A673 (cell line): Measurements from ENCODE around the gene HRH1. TPM values are rescaled to one million over a fixed set of nuclear protein-coding genes. Genes with fewer than 3 reads are reported as not detected.

ENCODE experiments used
- BruUV-seq: library from RNA; stranded (reverse); fragments of 400-500 nt; replicated peaks from 2 replicates; lab custom pipeline; 2021; lab: Mats Ljungman, UMichigan
- CTCF ChIA-PET: fragments of 300-600 bp; sonication (Branson Sonifier 250); formaldehyde crosslinking; loops from one replicate; lab custom pipeline; 2022; ENCODE audit warnings: antibody characterized with exemption; lab: Charles Lee
- POLR2A ChIA-PET: fragments of 300-600 bp; sonication (Branson Sonifier 250); formaldehyde crosslinking; loops from one replicate; lab custom pipeline; 2022; ENCODE audit warnings: antibody characterized with exemption; ENCODE audit not compliant: low non-redundant PET; lab: Charles Lee
- DNase-seq: peaks from one replicate; pipeline ENCODE4 v3.0.0-alpha.2; 2015; ENCODE audit warnings: low spot score
- H3K27ac ChIP-seq: fragments of 200-600 bp; sonication (generic); 2 replicates; pipeline ENCODE4 v1.5.1; 2016; ENCODE audit warnings: mixed run types, low read depth, mild to moderate bottlenecking, mixed read lengths, antibody characterized with exemption, low read length; ENCODE audit not compliant: poor library complexity, severe bottlenecking
- H3K27me3 ChIP-seq: fragments of 200-600 bp; sonication (generic); replicated peaks from 2 replicates; pipeline ENCODE4 v1.6.1; 2017; ENCODE audit warnings: mixed run types, low read depth, mild to moderate bottlenecking, mixed read lengths, antibody characterized with exemption, low read length; ENCODE audit not compliant: insufficient read depth, poor library complexity
- H3K36me3 ChIP-seq: fragments of 200-600 bp; sonication (generic); 2 replicates; pipeline ENCODE4 v1.6.1; 2016; ENCODE audit warnings: mixed run types, mild to moderate bottlenecking, mixed read lengths, antibody characterized with exemption, low read length; ENCODE audit not compliant: insufficient read depth, poor library complexity, severe bottlenecking
- H3K4me1 ChIP-seq: fragments of 200-600 bp; sonication (generic); 2 replicates; pipeline ENCODE4 v1.6.1; 2017; ENCODE audit warnings: mixed run types, mild to moderate bottlenecking, mixed read lengths, antibody characterized with exemption, low read length; ENCODE audit not compliant: insufficient read depth, poor library complexity, severe bottlenecking
- H3K4me3 ChIP-seq: fragments of 200-600 bp; sonication (generic); 2 replicates; pipeline ENCODE4 v1.5.1; 2016; ENCODE audit warnings: low read depth, mixed run types, mild to moderate bottlenecking, mixed read lengths, low read length; ENCODE audit not compliant: poor library complexity, severe bottlenecking
- H3K9me3 ChIP-seq: fragments of 200-600 bp; sonication (generic); 2 replicates; pipeline ENCODE4 v1.6.1; 2016; ENCODE audit warnings: mixed run types, low read depth, mild to moderate bottlenecking, mixed read lengths, antibody characterized with exemption, low read length; ENCODE audit not compliant: poor library complexity, severe bottlenecking
- EZH2 ChIP-seq: fragments of 200-600 bp; sonication (generic); IDR thresholded peaks from 2 replicates; pipeline ENCODE4 v1.6.1; 2017; ENCODE audit warnings: borderline replicate concordance, low read depth, mild to moderate bottlenecking, mixed read lengths, antibody characterized with exemption, low read length; ENCODE audit not compliant: poor library complexity, severe bottlenecking
- intact Hi-C: fragments of 100-400 bp; cut with micrococcal nuclease; formaldehyde crosslinking; loops from one replicate; pipeline ENCODE4 v1.10.0; 2022; ENCODE audit not compliant: unreplicated experiment
- total RNA-seq: library from RNA; stranded (reverse); gene quantifications from 2 replicates; pipeline ENCODE4 v1.2.3, GENCODE V29; 2021
- TF ChIP-seq, protein P1 (sequence below): fragments of 300-800, 200-600 bp; sonication (generic); conservative IDR thresholded peaks from 2 replicates; pipeline ENCODE4 v1.5.1; 2017; ENCODE audit warnings: low read depth, mild to moderate bottlenecking, antibody characterized with exemption, low read length, moderate library complexity, mixed read lengths

Gene HRH1
- total RNA-seq, 1 experiment from 2014 or later, result 0.92 TPM

GRCh38 chr3:11258958-11259357, 104.7 kb downstream of the HRH1 start:
- H3K4me3 ChIP-seq, result no peak overlapping the region
- H3K36me3 ChIP-seq, result no peaks in the 10 kb centered on the region
- no peak for DNase-seq
- ChIA-PET CTCF (no interaction called here), POLR2A (no interaction called here)
- no TSS peak for BruUV-seq
- no peaks in the 10 kb centered on the region for H3K27me3 ChIP-seq
- H3K27ac ChIP-seq, result no peak overlapping the region
- TF ChIP-seq, protein P1, sequence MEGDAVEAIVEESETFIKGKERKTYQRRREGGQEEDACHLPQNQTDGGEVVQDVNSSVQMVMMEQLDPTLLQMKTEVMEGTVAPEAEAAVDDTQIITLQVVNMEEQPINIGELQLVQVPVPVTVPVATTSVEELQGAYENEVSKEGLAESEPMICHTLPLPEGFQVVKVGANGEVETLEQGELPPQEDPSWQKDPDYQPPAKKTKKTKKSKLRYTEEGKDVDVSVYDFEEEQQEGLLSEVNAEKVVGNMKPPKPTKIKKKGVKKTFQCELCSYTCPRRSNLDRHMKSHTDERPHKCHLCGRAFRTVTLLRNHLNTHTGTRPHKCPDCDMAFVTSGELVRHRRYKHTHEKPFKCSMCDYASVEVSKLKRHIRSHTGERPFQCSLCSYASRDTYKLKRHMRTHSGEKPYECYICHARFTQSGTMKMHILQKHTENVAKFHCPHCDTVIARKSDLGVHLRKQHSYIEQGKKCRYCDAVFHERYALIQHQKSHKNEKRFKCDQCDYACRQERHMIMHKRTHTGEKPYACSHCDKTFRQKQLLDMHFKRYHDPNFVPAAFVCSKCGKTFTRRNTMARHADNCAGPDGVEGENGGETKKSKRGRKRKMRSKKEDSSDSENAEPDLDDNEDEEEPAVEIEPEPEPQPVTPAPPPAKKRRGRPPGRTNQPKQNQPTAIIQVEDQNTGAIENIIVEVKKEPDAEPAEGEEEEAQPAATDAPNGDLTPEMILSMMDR, result no peak
- TF ChIP-seq EZH2, result no peak
- intact Hi-C loops, result no loop called here
- no peaks in the 10 kb centered on the region for H3K4me1 ChIP-seq
- H3K9me3 ChIP-seq, result no peaks in the 10 kb centered on the region

DNA sequence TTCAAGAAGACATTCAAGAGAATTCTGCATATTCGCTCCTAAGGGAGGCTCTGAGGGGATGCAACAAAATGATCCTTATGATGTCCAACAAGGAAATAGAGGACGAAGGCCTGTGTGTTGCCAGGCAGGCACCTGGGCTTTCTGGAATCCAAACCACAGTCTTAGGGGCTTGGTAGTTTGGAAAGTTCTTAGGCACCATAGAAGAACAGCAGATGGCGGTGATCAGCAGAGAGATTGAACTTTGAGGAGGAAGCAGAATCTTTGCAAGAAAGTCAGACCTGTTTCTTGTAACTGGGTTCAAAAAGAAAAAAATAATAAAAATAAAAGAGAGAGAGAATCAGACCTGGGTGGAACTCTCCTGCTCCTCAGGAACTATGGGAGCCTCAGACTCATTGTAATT, 106.2 kb downstream of the HRH1 start:
- ChIA-PET POLR2A (no interaction called here), CTCF (no interaction called here)
- no peaks in the 10 kb centered on the region for H3K27me3 ChIP-seq
- intact Hi-C loops, result loop anchor here (1.0 kb wide), 1 partner anchor 75 kb away; no protein-coding TSS in a partner anchor
- TF ChIP-seq EZH2, result no peak
- TF ChIP-seq, protein P1, result peak; percentile 48
- no TSS peak for BruUV-seq
- no peak overlapping the region for H3K4me3 ChIP-seq
- DNase-seq, result no peak
- H3K4me1 ChIP-seq, result no peaks in the 10 kb centered on the region
- H3K36me3 ChIP-seq, result no peaks in the 10 kb centered on the region
- H3K9me3 ChIP-seq, result no peaks in the 10 kb centered on the region
- H3K27ac ChIP-seq, result no peak overlapping the region

- Histone ChIP-seq H3K27me3 (no peaks in the 10 kb centered on the region), H3K9me3 (no peaks in the 10 kb centered on the region), H3K36me3 (no peaks in the 10 kb centered on the region), H3K27ac (no peak overlapping the region), H3K4me1 (peaks cover 8% of the 10 kb centered on the region), H3K4me3 (no peak overlapping the region)
- ChIA-PET POLR2A (interaction anchor here (0.7 kb wide), 1 partner anchor 19 kb away, joined by 5 read pairs; no protein-coding TSS in a partner anchor), CTCF (no interaction called here)
- no TSS peak for BruUV-seq
- intact Hi-C loops, result no loop called here
- TF ChIP-seq, protein P1, result no peak
- no peak for TF ChIP-seq EZH2
- DNase-seq, result no peak
Observed at GRCh38 chr3:11269007-11269406, 114.7 kb downstream of the HRH1 start.
